HepG2 (cell line): Measurements from ENCODE around the gene MB21D2. TPM values are rescaled to one million over a fixed set of nuclear protein-coding genes. Genes with fewer than 3 reads are reported as not detected.

ENCODE experiments used
- ERF ChIP-seq: IDR thresholded peaks from 2 replicates; pipeline ENCODE4 v1.6.1; 2018; ENCODE audit warnings: missing biosample characterization, missing genetic modification reagents
- RFX1 ChIP-seq: fragments of 450-650 bp; IDR thresholded peaks from 2 replicates; pipeline ENCODE4 v1.6.1; 2017
- TOE1 ChIP-seq: sonication (generic); formaldehyde crosslinking; IDR thresholded peaks from 2 replicates; pipeline ENCODE4 v1.4.0; 2020; ENCODE audit warnings: mild to moderate bottlenecking, missing genetic modification reagents
- ZC3H4 ChIP-seq: sonication (generic); formaldehyde crosslinking; IDR thresholded peaks from 2 replicates; pipeline ENCODE4 v1.4.0; 2020; ENCODE audit warnings: missing genetic modification reagents, borderline replicate concordance
- ZNF20 ChIP-seq: sonication (generic); formaldehyde crosslinking; IDR thresholded peaks from 2 replicates; pipeline ENCODE4 v1.4.0; 2020; ENCODE audit warnings: mild to moderate bottlenecking, moderate library complexity, missing genetic modification reagents
- ZNF263 ChIP-seq: sonication (generic); formaldehyde crosslinking; IDR thresholded peaks from 2 replicates; pipeline ENCODE4 v1.4.0; 2020; ENCODE audit warnings: missing genetic modification reagents
- ZNF496 ChIP-seq: sonication (generic); formaldehyde crosslinking; IDR thresholded peaks from 2 replicates; pipeline ENCODE4 v1.8.1; 2023; ENCODE audit warnings: mild to moderate bottlenecking, moderate library complexity, missing genetic modification reagents; ENCODE audit not compliant: insufficient replicate concordance
- ZNF543 ChIP-seq: sonication (generic); formaldehyde crosslinking; IDR thresholded peaks from 2 replicates; pipeline ENCODE4 v1.4.0; 2020; ENCODE audit warnings: mild to moderate bottlenecking, missing genetic modification reagents
- ZNF619 ChIP-seq: sonication (generic); formaldehyde crosslinking; IDR thresholded peaks from 2 replicates; pipeline ENCODE4 v1.4.0; 2020; ENCODE audit warnings: mild to moderate bottlenecking, missing genetic modification reagents
- ZNF629 ChIP-seq: sonication (generic); formaldehyde crosslinking; conservative IDR thresholded peaks from 2 replicates; pipeline ENCODE4 v1.5.0; 2020; ENCODE audit warnings: missing genetic modification reagents
- ZNF788 ChIP-seq: sonication (generic); formaldehyde crosslinking; IDR thresholded peaks from 2 replicates; pipeline ENCODE4 v1.5.0; 2020; ENCODE audit warnings: mild to moderate bottlenecking, missing genetic modification reagents, borderline replicate concordance
- ZSCAN12 ChIP-seq: sonication (generic); formaldehyde crosslinking; IDR thresholded peaks from 2 replicates; pipeline ENCODE4 v1.9.0; 2021; ENCODE audit warnings: mild to moderate bottlenecking, missing genetic modification reagents
- polyA plus RNA-seq, 8 experiments: library from polyadenylated mRNA; depleted of rRNA in 3 of 8; stranded (reverse) in 7 of 8; unstranded in 1 of 8; fragments of >200 nt; fragmentation: Illumina TruSeq in 4 of 8; extraction: Trizol in 4 of 8; gene quantifications; 2 replicates each; pipeline versions ENCODE4 v1.2.1 to v1.2.3, GENCODE V29; 2011 to 2016; ENCODE audit warnings: low read depth in 4 of 8, missing spikeins in 1 of 8, mixed read lengths in 1 of 8; ENCODE audit not compliant: insufficient read depth in 1 of 8
- total RNA-seq, 5 experiments: library from RNA; depleted of rRNA; stranded (reverse); fragments of >200 nt; fragmentation: Illumina TruSeq; extraction: Trizol; gene quantifications; 2 replicates each; pipeline ENCODE4 v1.2.3, GENCODE V29; 2016; ENCODE audit warnings: low read depth in 1 of 5
- TF ChIP-seq, protein P1 (sequence below): sonication (generic); formaldehyde crosslinking; IDR thresholded peaks from 2 replicates; pipeline ENCODE4 v1.5.0; 2020; ENCODE audit warnings: mild to moderate bottlenecking, missing genetic modification reagents
- TF ChIP-seq, protein P2 (sequence below): sonication (generic); formaldehyde crosslinking; conservative IDR thresholded peaks from 2 replicates; pipeline ENCODE4 v1.8.0; 2022; ENCODE audit warnings: mild to moderate bottlenecking, moderate library complexity, missing genetic modification reagents
- TF ChIP-seq, protein P3 (sequence below): sonication (generic); formaldehyde crosslinking; IDR thresholded peaks from 2 replicates; pipeline ENCODE4 v1.8.1; 2023; ENCODE audit warnings: missing genetic modification reagents, mild to moderate bottlenecking, borderline replicate concordance
- TF ChIP-seq, protein P4 (sequence below): sonication (generic); formaldehyde crosslinking; IDR thresholded peaks from 2 replicates; pipeline ENCODE4 v1.8.1; 2023; ENCODE audit warnings: mild to moderate bottlenecking, missing genetic modification reagents
- TF ChIP-seq, protein P5 (sequence below): sonication (generic); formaldehyde crosslinking; conservative IDR thresholded peaks from 2 replicates; pipeline ENCODE4 v1.4.0; 2020; ENCODE audit warnings: mild to moderate bottlenecking, missing genetic modification reagents, moderate library complexity
- TF ChIP-seq, protein P6 (sequence below): sonication (generic); formaldehyde crosslinking; IDR thresholded peaks from 2 replicates; pipeline ENCODE4 v1.9.0; 2022; ENCODE audit warnings: low read depth, missing genetic modification reagents

Gene MB21D2
- total and polyA plus RNA-seq, 2 of the 13 experiments (the other 11 are each of a cell fraction or from before 2014, with no cell fraction given): 0.90 to 1.6 TPM

DNA sequence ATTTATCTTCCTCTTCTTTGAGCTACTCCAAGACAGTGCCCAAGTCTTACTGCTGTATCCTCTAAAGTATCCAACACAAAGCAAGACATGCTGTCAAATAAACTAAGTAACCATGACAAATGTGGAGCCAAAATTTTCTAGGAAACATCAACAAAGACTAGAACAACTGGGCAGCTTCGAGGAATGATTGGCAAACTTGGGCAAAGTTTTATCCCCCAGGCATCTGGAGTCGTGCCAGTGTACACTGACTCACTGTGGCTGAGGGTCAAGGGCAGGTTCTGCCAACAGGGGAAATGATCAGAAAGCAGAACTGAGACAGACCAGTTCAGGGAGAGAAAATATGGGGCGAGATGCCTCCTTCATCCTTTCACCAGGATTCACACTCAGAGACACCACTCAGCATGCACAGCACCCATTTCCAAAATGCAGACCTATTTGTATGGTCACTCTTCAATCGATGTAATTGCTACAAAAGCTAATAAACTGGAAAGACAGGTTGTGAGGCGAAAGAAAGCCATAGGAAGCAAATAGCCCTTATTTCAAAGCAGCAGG lies 65.8 kb downstream of the MB21D2 start (continued):
- TF ChIP-seq ZNF629: no peak
- TF ChIP-seq ZC3H4: no peak
- no peak for TF ChIP-seq ZNF788
- TF ChIP-seq, protein P1, sequence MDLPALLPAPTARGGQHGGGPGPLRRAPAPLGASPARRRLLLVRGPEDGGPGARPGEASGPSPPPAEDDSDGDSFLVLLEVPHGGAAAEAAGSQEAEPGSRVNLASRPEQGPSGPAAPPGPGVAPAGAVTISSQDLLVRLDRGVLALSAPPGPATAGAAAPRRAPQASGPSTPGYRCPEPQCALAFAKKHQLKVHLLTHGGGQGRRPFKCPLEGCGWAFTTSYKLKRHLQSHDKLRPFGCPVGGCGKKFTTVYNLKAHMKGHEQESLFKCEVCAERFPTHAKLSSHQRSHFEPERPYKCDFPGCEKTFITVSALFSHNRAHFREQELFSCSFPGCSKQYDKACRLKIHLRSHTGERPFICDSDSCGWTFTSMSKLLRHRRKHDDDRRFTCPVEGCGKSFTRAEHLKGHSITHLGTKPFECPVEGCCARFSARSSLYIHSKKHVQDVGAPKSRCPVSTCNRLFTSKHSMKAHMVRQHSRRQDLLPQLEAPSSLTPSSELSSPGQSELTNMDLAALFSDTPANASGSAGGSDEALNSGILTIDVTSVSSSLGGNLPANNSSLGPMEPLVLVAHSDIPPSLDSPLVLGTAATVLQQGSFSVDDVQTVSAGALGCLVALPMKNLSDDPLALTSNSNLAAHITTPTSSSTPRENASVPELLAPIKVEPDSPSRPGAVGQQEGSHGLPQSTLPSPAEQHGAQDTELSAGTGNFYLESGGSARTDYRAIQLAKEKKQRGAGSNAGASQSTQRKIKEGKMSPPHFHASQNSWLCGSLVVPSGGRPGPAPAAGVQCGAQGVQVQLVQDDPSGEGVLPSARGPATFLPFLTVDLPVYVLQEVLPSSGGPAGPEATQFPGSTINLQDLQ: no peak
- no peak for TF ChIP-seq ZNF543 (CRISPR knock-in tag)
- no peak for TF ChIP-seq ZNF619 (CRISPR knock-in tag)
- TF ChIP-seq, protein P2, sequence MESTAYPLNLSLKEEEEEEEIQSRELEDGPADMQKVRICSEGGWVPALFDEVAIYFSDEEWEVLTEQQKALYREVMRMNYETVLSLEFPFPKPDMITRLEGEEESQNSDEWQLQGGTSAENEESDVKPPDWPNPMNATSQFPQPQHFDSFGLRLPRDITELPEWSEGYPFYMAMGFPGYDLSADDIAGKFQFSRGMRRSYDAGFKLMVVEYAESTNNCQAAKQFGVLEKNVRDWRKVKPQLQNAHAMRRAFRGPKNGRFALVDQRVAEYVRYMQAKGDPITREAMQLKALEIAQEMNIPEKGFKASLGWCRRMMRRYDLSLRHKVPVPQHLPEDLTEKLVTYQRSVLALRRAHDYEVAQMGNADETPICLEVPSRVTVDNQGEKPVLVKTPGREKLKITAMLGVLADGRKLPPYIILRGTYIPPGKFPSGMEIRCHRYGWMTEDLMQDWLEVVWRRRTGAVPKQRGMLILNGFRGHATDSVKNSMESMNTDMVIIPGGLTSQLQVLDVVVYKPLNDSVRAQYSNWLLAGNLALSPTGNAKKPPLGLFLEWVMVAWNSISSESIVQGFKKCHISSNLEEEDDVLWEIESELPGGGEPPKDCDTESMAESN: no peak
- TF ChIP-seq, protein P3, sequence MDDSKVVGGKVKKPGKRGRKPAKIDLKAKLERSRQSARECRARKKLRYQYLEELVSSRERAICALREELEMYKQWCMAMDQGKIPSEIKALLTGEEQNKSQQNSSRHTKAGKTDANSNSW (CRISPR knock-in tag): no peak
- no peak for TF ChIP-seq ZNF20
- TF ChIP-seq ZNF496 (CRISPR knock-in tag): no peak
- TF ChIP-seq ERF (CRISPR knock-in tag): no peak
- TF ChIP-seq ZSCAN12 (CRISPR knock-in tag): no peak
- TF ChIP-seq, protein P4, sequence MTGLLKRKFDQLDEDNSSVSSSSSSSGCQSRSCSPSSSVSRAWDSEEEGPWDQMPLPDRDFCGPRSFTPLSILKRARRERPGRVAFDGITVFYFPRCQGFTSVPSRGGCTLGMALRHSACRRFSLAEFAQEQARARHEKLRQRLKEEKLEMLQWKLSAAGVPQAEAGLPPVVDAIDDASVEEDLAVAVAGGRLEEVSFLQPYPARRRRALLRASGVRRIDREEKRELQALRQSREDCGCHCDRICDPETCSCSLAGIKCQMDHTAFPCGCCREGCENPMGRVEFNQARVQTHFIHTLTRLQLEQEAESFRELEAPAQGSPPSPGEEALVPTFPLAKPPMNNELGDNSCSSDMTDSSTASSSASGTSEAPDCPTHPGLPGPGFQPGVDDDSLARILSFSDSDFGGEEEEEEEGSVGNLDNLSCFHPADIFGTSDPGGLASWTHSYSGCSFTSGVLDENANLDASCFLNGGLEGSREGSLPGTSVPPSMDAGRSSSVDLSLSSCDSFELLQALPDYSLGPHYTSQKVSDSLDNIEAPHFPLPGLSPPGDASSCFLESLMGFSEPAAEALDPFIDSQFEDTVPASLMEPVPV (CRISPR knock-in tag): no peak; the same call in 1 of the 2 replicates
- TF ChIP-seq ZNF263 (CRISPR knock-in tag): no peak
- TF ChIP-seq, protein P5, sequence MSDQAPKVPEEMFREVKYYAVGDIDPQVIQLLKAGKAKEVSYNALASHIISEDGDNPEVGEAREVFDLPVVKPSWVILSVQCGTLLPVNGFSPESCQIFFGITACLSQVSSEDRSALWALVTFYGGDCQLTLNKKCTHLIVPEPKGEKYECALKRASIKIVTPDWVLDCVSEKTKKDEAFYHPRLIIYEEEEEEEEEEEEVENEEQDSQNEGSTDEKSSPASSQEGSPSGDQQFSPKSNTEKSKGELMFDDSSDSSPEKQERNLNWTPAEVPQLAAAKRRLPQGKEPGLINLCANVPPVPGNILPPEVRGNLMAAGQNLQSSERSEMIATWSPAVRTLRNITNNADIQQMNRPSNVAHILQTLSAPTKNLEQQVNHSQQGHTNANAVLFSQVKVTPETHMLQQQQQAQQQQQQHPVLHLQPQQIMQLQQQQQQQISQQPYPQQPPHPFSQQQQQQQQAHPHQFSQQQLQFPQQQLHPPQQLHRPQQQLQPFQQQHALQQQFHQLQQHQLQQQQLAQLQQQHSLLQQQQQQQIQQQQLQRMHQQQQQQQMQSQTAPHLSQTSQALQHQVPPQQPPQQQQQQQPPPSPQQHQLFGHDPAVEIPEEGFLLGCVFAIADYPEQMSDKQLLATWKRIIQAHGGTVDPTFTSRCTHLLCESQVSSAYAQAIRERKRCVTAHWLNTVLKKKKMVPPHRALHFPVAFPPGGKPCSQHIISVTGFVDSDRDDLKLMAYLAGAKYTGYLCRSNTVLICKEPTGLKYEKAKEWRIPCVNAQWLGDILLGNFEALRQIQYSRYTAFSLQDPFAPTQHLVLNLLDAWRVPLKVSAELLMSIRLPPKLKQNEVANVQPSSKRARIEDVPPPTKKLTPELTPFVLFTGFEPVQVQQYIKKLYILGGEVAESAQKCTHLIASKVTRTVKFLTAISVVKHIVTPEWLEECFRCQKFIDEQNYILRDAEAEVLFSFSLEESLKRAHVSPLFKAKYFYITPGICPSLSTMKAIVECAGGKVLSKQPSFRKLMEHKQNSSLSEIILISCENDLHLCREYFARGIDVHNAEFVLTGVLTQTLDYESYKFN (CRISPR knock-in tag): peak; percentile 44; the same call in 1 of the 2 replicates
- TF ChIP-seq, protein P6, sequence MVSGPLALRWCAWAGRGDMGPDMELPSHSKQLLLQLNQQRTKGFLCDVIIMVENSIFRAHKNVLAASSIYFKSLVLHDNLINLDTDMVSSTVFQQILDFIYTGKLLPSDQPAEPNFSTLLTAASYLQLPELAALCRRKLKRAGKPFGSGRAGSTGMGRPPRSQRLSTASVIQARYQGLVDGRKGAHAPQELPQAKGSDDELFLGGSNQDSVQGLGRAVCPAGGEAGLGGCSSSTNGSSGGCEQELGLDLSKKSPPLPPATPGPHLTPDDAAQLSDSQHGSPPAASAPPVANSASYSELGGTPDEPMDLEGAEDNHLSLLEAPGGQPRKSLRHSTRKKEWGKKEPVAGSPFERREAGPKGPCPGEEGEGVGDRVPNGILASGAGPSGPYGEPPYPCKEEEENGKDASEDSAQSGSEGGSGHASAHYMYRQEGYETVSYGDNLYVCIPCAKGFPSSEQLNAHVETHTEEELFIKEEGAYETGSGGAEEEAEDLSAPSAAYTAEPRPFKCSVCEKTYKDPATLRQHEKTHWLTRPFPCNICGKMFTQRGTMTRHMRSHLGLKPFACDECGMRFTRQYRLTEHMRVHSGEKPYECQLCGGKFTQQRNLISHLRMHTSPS (CRISPR knock-in tag): peak; percentile 83; the same call in 1 of the 2 replicates
- TF ChIP-seq RFX1: peak; percentile 20; the same call in 1 of the 2 replicates
- no peak for TF ChIP-seq TOE1 (CRISPR knock-in tag)
